ENCODE measurements around the gene NPIPA5.
"Not testable (repeated sequence)": the region's sequence is repeated elsewhere in the genome, so short reads cannot be mapped to it uniquely, and the experiment has no call there.

- TF ChIP-seq CTCF (IDR thresholded peaks at IDR 0.05); ZFX (IDR thresholded peaks at IDR 0.05; ENCODE audit: borderline replicate concordance): not testable (repeated sequence)
Measured at GRCh38 chr16:15330978-15331377, 47.1 kb downstream of the NPIPA5 start.
